GM18519 (cell line): ENCODE measurements around the gene GNA14.
"Not testable (repeated sequence)": the region's sequence is repeated elsewhere in the genome, so short reads cannot be mapped to it uniquely, and the experiment has no call there.

Experiments used
- ATAC-seq: cut with Tn5 transposase; IDR thresholded peaks from one replicate; pipeline ENCODE4 v1.9.1; 2021; ENCODE audit warnings: mild to moderate bottlenecking, moderate library complexity; ENCODE audit not compliant: unreplicated experiment, low FRiP score

Gene GNA14

DNA sequence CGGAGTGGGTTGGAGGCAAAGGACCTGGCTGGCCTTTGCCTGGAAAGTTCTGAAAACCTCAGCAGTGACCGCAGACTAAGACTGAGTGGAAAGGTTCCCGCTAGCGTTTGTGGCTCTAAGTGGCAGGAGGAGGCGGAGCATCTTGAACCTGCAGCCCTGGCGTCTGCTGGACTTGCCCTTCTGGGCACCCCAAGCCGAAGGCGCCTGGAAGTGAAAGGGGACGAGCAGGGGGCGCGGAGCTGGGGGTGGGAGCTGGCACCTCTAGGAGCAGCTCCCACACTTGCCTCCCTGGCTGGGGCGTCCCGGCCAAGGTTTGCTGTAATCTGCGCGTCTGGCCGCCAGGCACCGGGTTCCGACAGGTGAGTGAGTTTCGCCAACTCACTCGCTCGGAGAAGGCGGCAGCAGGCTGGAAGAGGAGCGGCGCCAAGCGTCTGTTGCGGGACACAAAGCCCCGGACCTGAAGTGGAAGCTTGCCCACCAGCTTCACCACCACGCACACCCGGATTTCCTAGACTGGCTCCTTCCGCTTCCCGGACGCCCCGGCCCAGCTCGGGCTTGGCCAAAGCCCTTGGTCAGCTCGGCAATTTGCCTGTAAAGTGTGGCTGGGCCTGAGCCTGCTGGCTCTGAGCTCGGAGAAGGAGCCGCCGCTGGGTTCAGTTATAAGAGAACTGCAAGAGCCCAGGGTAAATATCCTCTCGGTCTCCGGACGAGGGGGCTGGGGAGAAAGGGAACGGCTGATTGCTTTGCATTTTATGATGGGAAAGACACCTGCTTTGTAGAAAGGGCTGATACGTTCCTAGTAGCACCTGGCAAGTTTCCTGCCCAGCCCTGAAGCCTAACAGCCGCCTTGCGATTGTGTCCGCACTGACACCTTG lies at the start of gene GNA14:
TSS of gene GNA14 (minus strand) at position 89 of the 875 bp plus-strand sequence. CDS start 529 bp downstream, outside the sequence.
- no peak for ATAC-seq

DNA sequence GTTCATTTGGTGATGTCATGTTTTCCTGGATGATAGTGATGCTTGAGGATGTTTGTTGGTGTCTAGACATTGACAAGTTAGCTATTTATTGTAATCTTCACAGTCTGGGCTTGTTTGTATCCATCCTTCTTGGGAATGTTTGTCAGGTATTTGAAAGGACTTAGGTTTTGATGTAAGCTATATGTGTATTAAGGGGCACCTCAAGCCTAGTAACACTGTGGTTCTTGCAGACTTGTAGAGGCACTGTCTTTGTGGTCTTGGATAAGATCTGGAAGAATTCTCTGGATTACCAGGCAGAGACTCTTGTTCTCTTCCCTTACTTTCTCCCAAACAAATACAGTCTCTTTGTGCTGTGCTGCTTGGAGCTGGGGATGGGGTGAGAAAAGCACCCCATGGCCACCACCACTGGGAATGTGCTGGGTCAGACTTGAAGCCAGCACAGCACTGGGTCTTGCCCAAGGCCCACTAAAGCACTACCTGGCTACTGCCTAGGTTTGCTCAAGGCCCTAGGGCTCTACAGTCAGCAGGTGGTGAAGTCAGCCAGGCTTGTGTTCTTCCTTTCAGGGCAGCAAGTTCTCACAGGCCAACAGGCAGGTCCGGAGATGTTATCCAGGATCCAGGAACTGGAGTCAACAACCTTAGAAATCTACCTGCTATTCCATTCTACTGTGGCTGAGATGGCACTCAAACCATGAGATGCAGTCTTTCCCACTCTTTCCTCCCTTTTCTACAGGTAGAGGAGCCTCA lies 49.3 kb upstream of the GNA14 start:
- no peak for ATAC-seq

DNA sequence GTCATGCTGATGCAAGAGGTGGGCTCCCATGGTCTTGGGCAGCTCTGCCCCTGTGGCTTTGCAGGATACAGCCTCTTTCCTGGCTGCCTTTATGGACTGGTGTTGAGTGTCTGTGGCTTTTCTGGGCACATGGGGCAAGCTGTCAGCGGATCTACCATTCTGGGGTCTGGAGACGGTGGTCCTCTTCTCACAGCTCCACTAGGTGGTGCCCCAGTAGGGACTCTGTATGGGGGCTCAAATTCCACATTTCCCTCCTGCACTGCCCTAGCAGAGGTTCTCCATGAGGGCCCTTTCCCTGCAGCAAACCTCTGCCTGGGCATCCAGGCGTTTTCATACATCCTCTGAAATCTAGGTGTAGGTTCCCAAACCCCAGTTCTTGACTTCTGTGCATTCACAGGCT lies 42.6 kb upstream of the GNA14 start:
- ATAC-seq = not testable (repeated sequence)

DNA sequence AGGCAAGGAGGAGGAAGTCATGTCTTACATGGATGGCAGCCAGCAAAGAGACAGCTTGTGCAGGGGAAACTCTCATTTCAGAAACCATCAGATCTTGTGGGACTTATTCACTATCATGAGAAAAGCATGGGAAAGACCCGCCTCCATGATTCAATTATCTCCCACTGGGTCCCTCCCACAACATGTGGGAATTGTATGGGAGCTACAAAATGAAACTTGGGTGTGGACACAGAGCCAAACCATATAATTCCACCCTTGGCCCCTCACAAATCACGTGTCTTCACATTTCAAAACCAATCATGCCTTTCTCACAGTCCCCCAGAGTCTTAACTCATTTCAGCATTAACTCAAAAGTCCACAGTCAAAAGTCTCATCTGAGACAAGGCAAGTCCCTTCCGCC lies 42.0 kb upstream of the GNA14 start:
- ATAC-seq = not testable (repeated sequence)

DNA sequence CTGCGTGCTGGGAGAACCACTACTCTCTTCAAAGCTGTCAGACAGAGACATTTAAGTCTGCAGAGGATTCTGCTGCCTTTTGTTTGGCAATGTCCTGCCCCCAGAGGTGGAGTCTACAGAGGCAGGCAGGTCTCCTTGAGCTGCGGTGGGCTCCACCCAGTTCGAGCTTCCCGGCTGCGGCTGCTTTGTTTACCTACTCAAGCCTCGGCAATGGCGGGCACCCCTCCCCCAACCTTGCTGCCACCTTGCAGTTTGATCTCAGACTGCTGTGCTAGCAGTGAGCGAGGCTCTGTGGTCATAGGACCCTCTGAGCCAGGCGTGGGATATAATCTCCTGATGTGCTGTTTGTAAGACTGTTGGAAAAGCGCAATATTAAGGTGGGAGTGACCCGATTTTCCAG lies 39.6 kb upstream of the GNA14 start:
- ATAC-seq = not testable (repeated sequence)

DNA sequence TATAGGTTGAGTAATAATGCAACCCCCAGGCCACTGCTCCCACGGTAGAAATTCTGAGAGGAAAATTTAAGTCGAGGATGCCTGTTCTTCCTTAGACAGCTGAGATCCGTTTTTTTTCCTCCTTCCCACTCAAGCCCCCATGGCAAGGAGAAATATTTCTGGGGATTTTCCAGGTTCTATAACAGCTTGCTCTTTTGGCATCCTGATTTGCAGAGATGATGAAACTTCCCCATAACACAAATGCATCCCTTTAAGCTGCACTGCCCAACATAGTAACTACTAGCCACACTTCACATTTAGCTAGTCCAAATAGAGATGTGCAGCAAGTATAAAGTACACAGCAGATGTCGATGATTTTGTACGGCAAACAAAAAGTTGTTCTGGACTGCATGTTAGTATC lies 32.5 kb upstream of the GNA14 start:
- no peak for ATAC-seq

DNA sequence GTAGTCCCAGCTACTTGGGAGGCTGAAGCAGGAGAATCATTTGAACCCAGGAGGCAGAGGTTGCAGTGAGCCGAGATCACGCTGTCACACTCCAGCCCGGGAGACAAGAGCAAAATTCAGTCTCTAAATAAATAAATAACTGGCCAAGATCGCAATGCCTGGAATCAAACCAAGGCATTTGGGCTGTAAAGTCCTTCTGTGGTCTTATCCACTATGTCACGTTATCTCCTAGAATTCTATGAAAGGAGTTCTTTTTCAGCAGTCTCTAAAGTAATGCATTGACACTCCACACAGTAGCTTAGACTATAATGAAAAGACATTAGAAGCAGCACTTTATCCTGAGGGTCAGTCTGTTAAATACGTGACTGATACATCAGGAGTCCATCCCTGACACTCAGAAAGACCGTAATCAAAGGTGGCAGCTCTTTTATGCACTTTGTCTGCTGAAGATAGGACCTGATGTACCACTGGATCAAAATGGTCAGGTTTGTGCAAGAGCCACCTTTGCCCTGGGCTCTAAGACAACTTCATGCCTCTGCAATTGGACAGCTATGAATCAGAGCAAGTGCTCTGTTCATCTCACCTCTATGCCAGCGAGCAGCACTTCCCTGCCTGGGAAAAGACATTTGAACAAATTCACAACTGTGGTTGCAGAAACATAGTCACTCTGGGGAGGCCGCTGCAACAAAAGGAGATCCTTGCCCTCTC lies 31.7 kb upstream of the GNA14 start:
- no peak for ATAC-seq

DNA sequence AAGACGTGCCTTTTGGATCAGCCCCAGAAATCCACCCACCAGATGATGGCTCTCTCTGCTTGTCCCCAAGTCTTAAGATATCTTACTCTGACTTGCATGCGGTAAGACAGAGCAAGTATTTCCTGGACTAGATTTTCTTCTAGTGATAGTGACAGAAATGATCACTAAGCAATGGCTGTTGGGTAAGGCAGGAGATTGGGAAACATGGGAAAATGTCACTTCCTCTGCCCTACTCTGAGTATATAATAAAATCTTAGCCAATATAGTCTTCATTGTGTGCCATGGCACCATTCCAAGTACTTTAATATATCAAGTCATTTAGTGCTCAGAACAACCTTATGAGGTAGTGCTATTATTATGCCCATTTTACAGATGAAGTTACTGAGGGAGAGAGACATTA lies 31.0 kb upstream of the GNA14 start:
- no peak for ATAC-seq

DNA sequence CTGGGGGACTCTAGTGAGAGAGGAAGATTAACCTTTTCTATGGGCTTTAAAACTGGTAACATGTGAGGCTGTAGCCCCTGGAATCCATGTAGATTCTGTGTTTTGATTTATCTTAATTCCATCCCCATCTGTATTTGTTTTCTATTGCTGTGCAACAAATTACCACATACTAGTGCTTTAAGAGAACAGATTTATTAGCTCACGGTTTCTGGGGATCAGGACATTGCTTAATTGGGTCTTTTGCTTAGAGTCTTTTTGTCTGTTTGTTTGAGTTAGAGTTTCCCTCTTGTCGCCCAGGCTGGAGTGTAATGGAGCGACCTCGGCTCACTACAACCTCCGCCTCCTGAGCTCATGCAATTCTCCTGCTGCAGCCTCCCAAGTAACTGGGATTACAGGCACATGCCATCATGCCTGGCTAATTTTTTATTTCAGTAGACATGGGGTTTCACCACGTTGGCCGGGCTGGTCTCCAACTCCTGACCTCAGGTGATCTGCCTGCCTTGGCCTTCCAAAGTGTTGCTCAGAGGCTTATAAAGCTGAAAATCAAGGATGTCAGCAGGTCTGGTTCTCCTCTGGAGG lies 29.9 kb upstream of the GNA14 start:
- no peak for ATAC-seq

DNA sequence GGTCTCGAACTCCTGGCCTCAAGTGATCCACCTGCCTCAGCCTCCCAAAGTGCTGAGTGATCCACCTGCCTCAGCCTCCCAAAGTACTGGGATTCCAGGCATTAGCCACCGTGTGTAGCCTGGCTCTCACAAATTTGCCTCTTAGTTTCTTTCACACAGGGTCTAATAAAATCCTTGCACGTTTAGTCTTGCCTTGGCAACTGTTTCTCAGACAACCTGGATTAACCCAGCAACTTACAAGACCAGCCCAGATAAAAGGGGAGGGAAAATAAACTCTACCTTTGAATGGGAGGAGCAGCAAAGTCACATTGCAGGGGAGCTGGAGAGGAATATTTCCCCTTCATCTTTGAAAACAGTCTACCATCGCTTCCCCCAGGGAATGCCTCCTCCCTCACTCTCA lies 29.3 kb upstream of the GNA14 start:
- no peak for ATAC-seq

DNA sequence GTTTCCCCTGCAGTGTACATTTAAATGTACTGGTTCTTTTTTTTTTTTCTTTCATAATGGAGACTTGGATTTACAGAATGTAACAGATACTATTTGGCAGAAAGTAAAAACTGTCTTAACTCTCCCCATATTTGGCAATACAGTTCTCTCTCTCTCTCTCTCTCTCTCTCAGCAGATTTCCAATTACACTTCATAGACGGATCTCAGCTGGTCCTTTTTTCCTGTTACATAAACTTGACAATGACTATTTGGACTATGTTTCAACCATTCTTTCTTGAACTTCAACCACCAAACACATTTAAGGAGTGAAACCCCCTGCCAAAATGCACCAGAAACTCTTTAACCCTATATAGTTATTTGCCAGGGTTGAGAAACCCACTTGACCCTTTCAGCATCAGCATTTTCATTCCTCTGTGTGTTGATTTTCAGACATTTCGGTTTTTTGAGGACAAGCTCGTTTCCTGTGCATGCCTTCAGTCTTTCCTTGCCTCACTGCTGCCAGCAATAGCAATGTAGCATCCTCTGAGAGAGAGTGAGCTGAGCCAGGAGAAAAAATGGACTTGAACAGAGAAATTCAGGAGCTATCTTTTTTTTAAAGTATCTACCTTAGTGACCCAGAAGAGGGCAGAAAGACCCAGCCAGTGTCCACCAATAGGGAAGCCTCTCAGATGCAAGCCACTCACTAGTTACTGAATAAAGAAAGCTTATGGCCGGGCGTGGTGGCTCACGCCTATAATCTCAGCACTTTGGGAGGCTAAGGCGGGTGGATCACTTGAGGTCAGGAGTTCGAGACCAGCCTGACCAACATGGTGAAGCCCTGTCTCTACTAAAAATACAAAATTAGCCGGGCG lies 26.0 kb upstream of the GNA14 start:
- no peak for ATAC-seq

DNA sequence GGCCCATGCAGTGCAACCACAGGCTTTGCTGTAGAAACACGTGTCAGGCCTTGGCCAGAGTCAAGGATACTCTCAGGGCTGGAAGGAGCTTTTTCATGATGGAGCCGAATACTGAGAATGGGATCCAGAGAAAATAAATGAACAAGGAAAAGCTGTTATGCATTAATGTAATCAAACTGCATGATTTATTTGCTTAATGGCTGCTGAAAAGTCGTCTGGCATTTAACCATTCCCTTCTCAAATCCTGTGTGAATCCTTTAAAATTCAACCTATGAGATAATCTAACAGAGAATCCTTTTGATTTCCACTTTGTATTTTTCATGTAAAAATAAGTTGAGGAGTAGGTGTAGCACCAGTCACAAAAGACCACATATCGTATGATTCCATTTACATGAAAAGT lies 24.1 kb upstream of the GNA14 start:
- ATAC-seq = no peak

DNA sequence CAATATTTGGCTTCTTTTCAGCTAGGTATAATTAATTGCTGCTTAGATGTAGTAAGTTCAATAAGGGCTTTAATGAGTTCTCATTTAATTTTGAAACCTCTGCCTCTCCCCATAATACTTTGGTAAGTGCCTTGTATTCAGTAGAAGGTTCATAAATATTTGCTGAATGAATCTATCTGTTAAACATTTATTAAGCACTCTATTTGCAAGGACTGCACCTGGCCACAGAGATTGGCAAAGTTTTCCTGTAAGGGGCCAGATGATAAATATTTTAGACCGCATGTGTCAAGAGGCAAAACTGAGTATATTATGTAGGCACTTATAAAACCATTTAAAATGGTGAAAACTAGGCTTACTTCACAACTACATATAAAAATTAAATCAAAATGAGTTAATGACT lies 19.0 kb upstream of the GNA14 start:
- ATAC-seq = no peak

DNA sequence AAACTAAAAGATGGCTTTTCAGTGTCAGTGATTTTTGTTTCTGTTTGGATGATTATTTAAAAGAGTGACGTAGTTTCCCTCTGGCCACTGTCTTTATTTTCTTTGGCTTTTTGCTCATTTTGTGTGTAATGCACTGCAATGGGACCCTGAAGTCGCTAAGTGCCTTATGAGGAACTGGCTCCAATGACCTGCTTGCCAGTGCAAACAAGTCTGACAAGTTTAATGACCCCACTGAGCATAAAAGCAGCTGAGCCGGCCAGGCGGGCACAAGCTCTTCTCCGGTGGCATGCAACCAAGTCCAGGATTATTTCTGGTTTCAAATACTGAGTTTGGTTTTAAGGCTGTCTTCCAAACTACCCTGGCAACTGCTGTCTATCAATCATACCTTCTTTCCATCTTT lies 15.6 kb upstream of the GNA14 start:
- ATAC-seq = no peak

DNA sequence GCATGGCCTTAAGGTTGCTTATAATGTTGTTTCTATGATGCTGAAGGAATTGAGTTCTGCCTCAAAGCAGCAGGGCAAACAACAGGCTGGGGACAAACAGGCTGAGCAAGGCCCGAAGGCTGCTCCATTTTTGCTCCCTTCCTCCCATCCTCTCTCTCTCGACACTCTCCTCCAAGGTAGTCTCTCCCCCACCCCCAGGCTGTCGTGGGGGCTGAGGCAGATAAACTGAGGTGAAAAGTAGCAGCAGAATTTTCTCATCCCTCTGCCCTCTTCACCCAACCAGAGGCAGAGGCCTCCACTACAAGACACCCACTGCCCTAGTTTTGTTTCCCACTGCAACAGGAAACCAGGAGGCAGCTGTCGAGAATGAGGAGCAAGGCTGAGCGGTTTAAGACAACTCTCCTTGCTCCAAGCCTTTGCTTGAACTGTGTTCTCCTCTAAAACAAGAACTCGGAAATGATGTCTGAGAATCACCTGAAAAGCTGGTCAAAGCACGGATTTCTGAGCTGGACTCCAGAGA lies 13.5 kb upstream of the GNA14 start:
- no peak for ATAC-seq

DNA sequence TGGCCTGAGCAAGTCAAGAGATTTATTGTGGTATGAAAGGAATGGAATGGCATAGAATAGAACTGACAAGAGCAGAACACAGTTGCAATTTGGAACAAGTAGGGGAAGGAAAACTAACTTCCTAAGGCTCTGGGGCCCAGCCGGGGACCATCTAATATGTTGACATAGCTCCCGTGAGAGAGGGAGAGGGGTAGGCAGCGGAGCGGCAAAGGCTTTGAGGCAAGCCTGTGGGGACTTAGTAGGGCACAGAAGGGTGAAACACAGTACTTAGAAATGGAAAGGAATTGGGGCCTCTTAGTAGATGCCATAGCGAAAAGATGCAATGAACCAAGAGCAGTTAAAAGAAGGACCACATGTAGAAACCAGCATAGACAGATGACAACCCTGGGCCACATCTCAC lies 11.8 kb upstream of the GNA14 start:
- ATAC-seq = no peak

DNA sequence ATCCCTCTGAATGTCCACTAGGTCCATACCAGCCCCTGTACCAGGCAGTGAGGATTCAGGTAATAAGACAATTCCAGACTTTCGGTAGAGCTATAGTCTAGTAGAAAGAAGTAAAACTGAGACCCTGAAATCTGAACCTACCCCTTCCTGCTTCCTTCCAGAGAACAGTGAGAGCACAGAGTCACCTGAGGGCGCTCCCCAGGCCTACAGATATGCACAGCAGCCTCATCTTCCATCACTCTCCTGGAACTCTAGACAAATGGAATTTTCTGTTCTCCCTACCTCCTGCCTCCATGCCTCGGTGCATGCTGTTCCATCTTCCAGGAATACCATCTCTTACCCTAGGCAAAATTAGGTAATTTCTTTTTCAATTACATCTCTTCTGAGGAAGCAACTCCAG lies 3.1 kb upstream of the GNA14 start:
- no peak for ATAC-seq

DNA sequence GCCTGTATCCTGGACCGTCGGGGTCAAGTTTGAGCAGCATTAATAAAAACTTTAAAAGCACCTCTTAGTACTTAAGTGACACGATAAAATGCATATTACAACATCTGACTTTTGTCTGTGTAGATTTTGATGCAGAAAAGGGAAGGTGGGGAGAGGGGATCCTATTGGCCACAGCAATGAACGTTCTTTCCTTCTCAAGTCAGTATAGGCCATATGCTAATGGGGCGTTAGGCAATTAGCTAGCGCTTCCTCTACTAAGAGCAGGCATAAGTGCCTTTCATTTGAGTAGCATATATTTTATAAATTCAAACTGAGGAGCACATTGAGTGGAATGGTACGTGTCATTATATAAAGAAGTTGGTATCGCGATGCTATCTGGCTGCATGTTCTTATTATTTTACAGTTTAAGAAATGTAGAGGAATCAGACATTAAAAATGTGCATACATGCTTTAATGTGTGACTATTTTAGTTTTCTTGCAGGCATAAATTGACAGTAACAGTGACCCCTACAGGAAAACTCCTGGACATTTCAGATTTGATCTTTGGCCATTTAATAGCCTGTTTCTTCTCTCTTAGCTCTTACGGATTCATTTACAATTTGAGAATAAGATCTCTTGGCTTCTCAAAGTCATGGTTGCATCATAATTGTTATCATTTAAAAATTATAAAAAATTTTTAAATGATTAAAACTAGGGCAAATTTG lies 1.1 kb upstream of the GNA14 start:
- no peak for ATAC-seq
